Liver (tissue), 9 donors: Measurements from ENCODE around the gene UFD1. TPM values are rescaled to one million over a fixed set of nuclear protein-coding genes. Genes with fewer than 3 reads are reported as not detected.

Source experiments
- DNase-seq: peaks from one replicate; pipeline ENCODE4 v3.0.0-alpha.2; 2017; ENCODE audit warnings: low spot score
- H3K27ac ChIP-seq, 2 donors: one replicate each; pipeline ENCODE4 v1.7.0; 2013; ENCODE audit warnings: inconsistent platforms in 2 of 2, low read length in 2 of 2, control low read depth in 1 of 2, low read depth in 1 of 2, mild to moderate bottlenecking in 1 of 2
- H3K27me3 ChIP-seq, 4 donors: one replicate each; pipeline versions ENCODE4 v1.6.1 to v1.7.0; 2013; ENCODE audit warnings: low read length in 3 of 4, inconsistent platforms in 1 of 4, mild to moderate bottlenecking in 1 of 4, moderate library complexity in 1 of 4; ENCODE audit not compliant: control insufficient read depth in 4 of 4, insufficient read depth in 4 of 4
- H3K36me3 ChIP-seq, 4 donors: one replicate each; pipeline versions ENCODE4 v1.6.1 to v1.7.0; 2013; ENCODE audit warnings: low read length in 3 of 4, mild to moderate bottlenecking in 3 of 4, low read depth in 1 of 4, moderate library complexity in 1 of 4; ENCODE audit not compliant: control insufficient read depth in 4 of 4, insufficient read depth in 3 of 4
- H3K4me1 ChIP-seq, 4 donors: one replicate each; pipeline versions ENCODE4 v1.6.1 to v1.7.0; 2013; ENCODE audit warnings: low read length in 3 of 4, mild to moderate bottlenecking in 3 of 4, moderate library complexity in 1 of 4; ENCODE audit not compliant: control insufficient read depth in 4 of 4, insufficient read depth in 4 of 4
- H3K4me3 ChIP-seq, 3 donors: one replicate each; pipeline versions ENCODE4 v1.6.1 to v1.7.0; 2013; ENCODE audit warnings: low read length in 3 of 3, control low read depth in 1 of 3, low read depth in 1 of 3, mild to moderate bottlenecking in 1 of 3
- H3K9ac ChIP-seq, 2 donors: one replicate each; pipeline ENCODE4 v1.7.0; 2013; ENCODE audit warnings: low read length in 2 of 2, mild to moderate bottlenecking in 2 of 2, moderate library complexity in 2 of 2, control low read depth in 1 of 2, low read depth in 1 of 2
- H3K9me3 ChIP-seq, 4 donors: one replicate each; pipeline versions ENCODE4 v1.6.1 to v1.7.0; 2013; ENCODE audit warnings: low read length in 3 of 4; ENCODE audit not compliant: control insufficient read depth in 4 of 4
- EGR1 ChIP-seq, 2 donors: IDR thresholded peaks; 2 replicates each; pipeline ENCODE4 v1.6.1; 2016 to 2018; ENCODE audit warnings: antibody characterized with exemption in 2 of 2, low read depth in 2 of 2
- GABPA ChIP-seq, 2 donors: IDR thresholded peaks in 1 of 2; conservative IDR thresholded peaks in 1 of 2; 2 replicates each; pipeline ENCODE4 v1.6.1; 2016; ENCODE audit warnings: antibody characterized with exemption in 2 of 2, mild to moderate bottlenecking in 1 of 2, moderate library complexity in 1 of 2
- HNF4A ChIP-seq, 2 donors: conservative IDR thresholded peaks; 2 replicates each; pipeline ENCODE4 v1.6.1; 2016; ENCODE audit warnings: antibody characterized with exemption in 2 of 2, mild to moderate bottlenecking in 2 of 2
- HNF4G ChIP-seq: IDR thresholded peaks from 2 replicates; pipeline ENCODE4 v1.6.1; 2016; ENCODE audit warnings: antibody characterized with exemption
- SP1 ChIP-seq: IDR thresholded peaks from 2 replicates; pipeline ENCODE4 v1.6.1; 2018; ENCODE audit warnings: antibody characterized with exemption, mild to moderate bottlenecking
- WGBS: extraction: QIAGEN DNeasy Blood & Tissue Kit; methylation state at CpG from one replicate; pipeline ENCODE4 v1.1.7; 2013; 5-methylcytosine and 5-hydroxymethylcytosine counted together
- polyA plus RNA-seq, 2 donors: library from polyadenylated mRNA; stranded (reverse) in 1 of 2; unstranded in 1 of 2; fragments of 200-250 nt in 1 of 2; fragments of >200 nt in 1 of 2; fragmentation: Nextera tagmentation in 1 of 2; extraction: Ambion mirVana in 1 of 2; gene quantifications; one replicate each; pipeline versions ENCODE4 v1.2.1 to v1.2.3, GENCODE V29; 2013 to 2015
- total RNA-seq, 2 donors: library from RNA; depleted of rRNA; stranded (reverse); fragments of >200 nt; gene quantifications; one replicate each; pipeline ENCODE4 v1.2.3, GENCODE V29; 2014
- TF ChIP-seq, protein P1 (sequence below): IDR thresholded peaks from 2 replicates; pipeline ENCODE4 v1.6.1; 2016; ENCODE audit warnings: antibody characterized with exemption
- TF ChIP-seq, protein P2 (sequence below): IDR thresholded peaks from 2 replicates; pipeline ENCODE4 v1.6.1; 2016; ENCODE audit warnings: antibody characterized with exemption, mild to moderate bottlenecking
- donor health status: healthy.
- donor health status: healthy.
- donor health status: healthy.
- donor health status: healthy.
- donor health status: healthy.

UFD1 gene
- total and polyA plus RNA-seq, 4 donors, result 28.2 to 64.2 (median 54.6) TPM

DNA sequence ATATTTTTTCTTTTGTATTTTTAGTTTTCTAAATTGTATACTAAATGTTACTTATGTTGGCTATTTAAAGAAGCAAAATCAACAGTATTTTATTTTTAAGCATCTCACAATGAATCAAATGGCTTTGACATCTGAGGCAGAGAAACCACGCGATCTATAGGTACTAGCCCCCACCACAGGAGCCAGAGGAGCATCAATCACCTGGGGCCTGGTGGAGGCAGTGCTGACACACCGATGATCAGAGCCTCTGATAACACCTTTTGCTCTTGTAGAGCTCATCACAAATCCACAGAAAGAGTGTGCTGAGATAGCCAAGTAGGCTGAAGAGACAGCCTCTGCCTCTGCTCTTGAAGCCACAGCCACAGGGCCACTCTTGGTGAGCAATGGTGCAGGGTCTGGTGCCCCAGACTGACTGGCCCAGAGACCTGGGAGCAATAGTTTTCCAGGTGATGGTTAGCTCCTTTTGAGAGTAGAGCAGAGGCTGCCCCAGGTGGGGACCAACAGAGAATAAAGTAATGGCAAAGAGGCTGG is 72.6 kb downstream of the UFD1 start:
- Histone ChIP-seq H3K27me3 (no peaks in the 10 kb centered on the region), H3K36me3 (peaks cover 11 to 54% (median 33%) of the 10 kb centered on the region in 4 donors), H3K27ac (no peak overlapping the region), H3K4me1 (peaks cover 0 to 10% (median 6%) of the 10 kb centered on the region in 4 donors), H3K4me3 (no peak overlapping the region), H3K9me3 (no peaks in the 10 kb centered on the region), H3K9ac (no peak overlapping the region)
- TF ChIP-seq SP1 (no peak), HNF4G (no peak), HNF4A (conservative IDR thresholded peaks at IDR 0.05) (no peak)
- TF ChIP-seq, protein P1, sequence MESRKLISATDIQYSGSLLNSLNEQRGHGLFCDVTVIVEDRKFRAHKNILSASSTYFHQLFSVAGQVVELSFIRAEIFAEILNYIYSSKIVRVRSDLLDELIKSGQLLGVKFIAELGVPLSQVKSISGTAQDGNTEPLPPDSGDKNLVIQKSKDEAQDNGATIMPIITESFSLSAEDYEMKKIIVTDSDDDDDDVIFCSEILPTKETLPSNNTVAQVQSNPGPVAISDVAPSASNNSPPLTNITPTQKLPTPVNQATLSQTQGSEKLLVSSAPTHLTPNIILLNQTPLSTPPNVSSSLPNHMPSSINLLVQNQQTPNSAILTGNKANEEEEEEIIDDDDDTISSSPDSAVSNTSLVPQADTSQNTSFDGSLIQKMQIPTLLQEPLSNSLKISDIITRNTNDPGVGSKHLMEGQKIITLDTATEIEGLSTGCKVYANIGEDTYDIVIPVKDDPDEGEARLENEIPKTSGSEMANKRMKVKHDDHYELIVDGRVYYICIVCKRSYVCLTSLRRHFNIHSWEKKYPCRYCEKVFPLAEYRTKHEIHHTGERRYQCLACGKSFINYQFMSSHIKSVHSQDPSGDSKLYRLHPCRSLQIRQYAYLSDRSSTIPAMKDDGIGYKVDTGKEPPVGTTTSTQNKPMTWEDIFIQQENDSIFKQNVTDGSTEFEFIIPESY, result no peak
- 94% methylated on average over 3 of the region's 3 CpGs for WGBS
- no peak for DNase-seq

DNA sequence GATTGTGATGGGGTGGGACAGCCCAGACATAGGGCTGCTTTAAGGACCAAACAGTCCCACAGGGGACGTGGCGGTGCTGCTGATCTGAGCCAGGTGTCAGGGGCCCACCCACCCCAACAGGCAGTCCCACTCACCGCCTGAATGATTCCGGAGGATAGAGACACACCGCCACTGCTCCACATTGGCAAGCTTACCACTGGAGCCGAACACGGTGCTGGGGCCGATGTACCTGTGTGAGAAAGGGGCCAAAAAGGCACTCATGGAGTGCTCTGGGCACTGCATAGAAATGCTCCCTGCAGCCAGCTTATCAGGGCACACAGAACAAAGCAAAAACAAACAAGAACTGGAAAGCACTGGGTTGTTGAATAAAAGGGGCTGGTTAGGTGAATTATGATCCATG is 73.3 kb downstream of the UFD1 start:
- Histone ChIP-seq H3K4me3 (no peak overlapping the region), H3K9ac (no peak overlapping the region), H3K27ac (no peak overlapping the region), H3K36me3 (peaks cover 11 to 61% (median 36%) of the 10 kb centered on the region in 4 donors), H3K9me3 (no peaks in the 10 kb centered on the region), H3K4me1 (peaks cover 0 to 10% (median 6%) of the 10 kb centered on the region in 4 donors), H3K27me3 (no peaks in the 10 kb centered on the region)
- DNase-seq, result no peak
- TF ChIP-seq GABPA (IDR thresholded peaks at IDR 0.05 in 1 of 2, conservative IDR thresholded peaks at IDR 0.05 in 1 of 2), result no peak
- TF ChIP-seq EGR1 (IDR thresholded peaks at IDR 0.05; ENCODE audit: low read depth in 2 of 2), result no peak
- WGBS, result 82% methylated on average over 8 of the region's 8 CpGs

DNA sequence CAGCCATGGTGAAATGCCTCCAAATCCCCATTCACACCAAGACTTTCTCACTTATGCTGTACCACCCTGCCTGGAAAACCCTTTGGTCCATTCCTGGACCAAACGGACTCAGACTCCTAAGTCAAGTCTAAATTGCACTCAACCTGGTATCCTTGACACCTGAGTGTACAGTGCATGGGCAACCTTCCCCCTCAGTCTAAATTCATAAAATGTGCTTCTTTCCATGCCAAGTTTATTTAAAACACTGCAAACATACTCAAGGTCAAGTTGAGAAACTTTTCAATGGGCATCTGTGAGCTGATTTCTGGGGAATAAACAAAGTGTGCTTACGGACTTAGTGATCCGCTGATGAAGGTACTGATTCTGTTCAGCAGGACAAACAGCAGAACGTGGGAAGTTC is 73.9 kb downstream of the UFD1 start:
- no peak for DNase-seq
- Histone ChIP-seq H3K27ac (no peak overlapping the region), H3K9me3 (no peaks in the 10 kb centered on the region), H3K9ac (no peak overlapping the region), H3K4me3 (no peak overlapping the region), H3K4me1 (peaks cover 0 to 10% (median 6%) of the 10 kb centered on the region in 4 donors), H3K36me3 (peaks cover 9 to 62% (median 39%) of the 10 kb centered on the region in 4 donors), H3K27me3 (no peaks in the 10 kb centered on the region)
- TF ChIP-seq HNF4A (conservative IDR thresholded peaks at IDR 0.05), result peak in 1 of 2 donors; percentile 10
- TF ChIP-seq, protein P2, sequence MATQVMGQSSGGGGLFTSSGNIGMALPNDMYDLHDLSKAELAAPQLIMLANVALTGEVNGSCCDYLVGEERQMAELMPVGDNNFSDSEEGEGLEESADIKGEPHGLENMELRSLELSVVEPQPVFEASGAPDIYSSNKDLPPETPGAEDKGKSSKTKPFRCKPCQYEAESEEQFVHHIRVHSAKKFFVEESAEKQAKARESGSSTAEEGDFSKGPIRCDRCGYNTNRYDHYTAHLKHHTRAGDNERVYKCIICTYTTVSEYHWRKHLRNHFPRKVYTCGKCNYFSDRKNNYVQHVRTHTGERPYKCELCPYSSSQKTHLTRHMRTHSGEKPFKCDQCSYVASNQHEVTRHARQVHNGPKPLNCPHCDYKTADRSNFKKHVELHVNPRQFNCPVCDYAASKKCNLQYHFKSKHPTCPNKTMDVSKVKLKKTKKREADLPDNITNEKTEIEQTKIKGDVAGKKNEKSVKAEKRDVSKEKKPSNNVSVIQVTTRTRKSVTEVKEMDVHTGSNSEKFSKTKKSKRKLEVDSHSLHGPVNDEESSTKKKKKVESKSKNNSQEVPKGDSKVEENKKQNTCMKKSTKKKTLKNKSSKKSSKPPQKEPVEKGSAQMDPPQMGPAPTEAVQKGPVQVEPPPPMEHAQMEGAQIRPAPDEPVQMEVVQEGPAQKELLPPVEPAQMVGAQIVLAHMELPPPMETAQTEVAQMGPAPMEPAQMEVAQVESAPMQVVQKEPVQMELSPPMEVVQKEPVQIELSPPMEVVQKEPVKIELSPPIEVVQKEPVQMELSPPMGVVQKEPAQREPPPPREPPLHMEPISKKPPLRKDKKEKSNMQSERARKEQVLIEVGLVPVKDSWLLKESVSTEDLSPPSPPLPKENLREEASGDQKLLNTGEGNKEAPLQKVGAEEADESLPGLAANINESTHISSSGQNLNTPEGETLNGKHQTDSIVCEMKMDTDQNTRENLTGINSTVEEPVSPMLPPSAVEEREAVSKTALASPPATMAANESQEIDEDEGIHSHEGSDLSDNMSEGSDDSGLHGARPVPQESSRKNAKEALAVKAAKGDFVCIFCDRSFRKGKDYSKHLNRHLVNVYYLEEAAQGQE, result no peak
- 45% methylated on average over 4 of the region's 4 CpGs for WGBS
